Activated CD4-positive, CD25-positive, alpha-beta regulatory T cell treated with anti-CD3 and anti-CD28 coated beads, Interleukin-2, amount 50 U/mL, for 24 hours (primary cell): Measurements from ENCODE around the gene SMIM14.
A peak's percentile ranks its signal among the peaks of the same experiment; 100 is the strongest.
"Not testable (repeated sequence)": the region's sequence is repeated elsewhere in the genome, so short reads cannot be mapped to it uniquely, and the experiment has no call there.

ENCODE experiments used
- ATAC-seq, 2 donors: fragments of 150-1000 bp; cut with Tn5 transposase; one replicate each; pipeline ENCODE4 v1.10.0; 2021; ENCODE audit warnings: mild to moderate bottlenecking in 1 of 2, moderate library complexity in 1 of 2

Gene SMIM14

GRCh38 chr4:39529534-39529933 is 109.1 kb downstream of the SMIM14 start:
- ATAC-seq: no peak

GRCh38 chr4:39528061-39528465 is 110.6 kb downstream of the SMIM14 start:
- ATAC-seq: no peak

GRCh38 chr4:39527296-39528060 is 111.2 kb downstream of the SMIM14 start, which contains the start of gene UGDH:
Gene UGDH (minus strand): TSS chr4:39527439. CDS start chr4:39521512, 5,927 bp downstream.
- peak; percentile 99 for ATAC-seq

GRCh38 chr4:39526765-39527295 is 111.8 kb downstream of the SMIM14 start:
- no peak for ATAC-seq

GRCh38 chr4:39525822-39526690 is 112.6 kb downstream of the SMIM14 start:
- no peak for ATAC-seq

- no peak for ATAC-seq
These were observed 114.3 kb downstream of the SMIM14 start for GRCh38 chr4:39524161-39524957.

- ATAC-seq: no peak
These were observed 116.6 kb downstream of the SMIM14 start for GRCh38 chr4:39522068-39522467.

- ATAC-seq: no peak
These were observed 117.3 kb downstream of the SMIM14 start for GRCh38 chr4:39521253-39521919.

GRCh38 chr4:39518484-39518883 is 120.2 kb downstream of the SMIM14 start:
- no peak for ATAC-seq

- ATAC-seq: no peak
These were observed 122.2 kb downstream of the SMIM14 start for GRCh38 chr4:39516407-39516966.

GRCh38 chr4:39515669-39516401 is 122.8 kb downstream of the SMIM14 start:
- ATAC-seq: not testable (repeated sequence)

- ATAC-seq: no peak
These were observed 123.7 kb downstream of the SMIM14 start for GRCh38 chr4:39514888-39515401.

- ATAC-seq: not testable (repeated sequence)
These were observed 124.4 kb downstream of the SMIM14 start for GRCh38 chr4:39514266-39514665.

- ATAC-seq: no peak
These were observed 128.2 kb downstream of the SMIM14 start for GRCh38 chr4:39510348-39510929.

- ATAC-seq: no peak
These were observed 133.1 kb downstream of the SMIM14 start for GRCh38 chr4:39505581-39505980.

- ATAC-seq: no peak
These were observed 134.1 kb downstream of the SMIM14 start for GRCh38 chr4:39504538-39504937.

GRCh38 chr4:39502664-39503035 is 136.0 kb downstream of the SMIM14 start:
- not testable (repeated sequence) for ATAC-seq

GRCh38 chr4:39502019-39502663 is 136.5 kb downstream of the SMIM14 start:
- no peak for ATAC-seq

GRCh38 chr4:39498727-39499020 is 140.0 kb downstream of the SMIM14 start:
- ATAC-seq: no peak
